NT2/D1 (cell line): ENCODE results near the gene NRXN2.

Experiments
- YY1 ChIP-seq: IDR thresholded peaks from 2 replicates; pipeline ENCODE4 v1.6.1; 2011; ENCODE audit not compliant: insufficient read length, insufficient read depth
- ZNF274 ChIP-seq: IDR thresholded peaks from 2 replicates; pipeline ENCODE4 v1.6.1; 2011; ENCODE audit warnings: mild to moderate bottlenecking, low read depth, low read length

DNA sequence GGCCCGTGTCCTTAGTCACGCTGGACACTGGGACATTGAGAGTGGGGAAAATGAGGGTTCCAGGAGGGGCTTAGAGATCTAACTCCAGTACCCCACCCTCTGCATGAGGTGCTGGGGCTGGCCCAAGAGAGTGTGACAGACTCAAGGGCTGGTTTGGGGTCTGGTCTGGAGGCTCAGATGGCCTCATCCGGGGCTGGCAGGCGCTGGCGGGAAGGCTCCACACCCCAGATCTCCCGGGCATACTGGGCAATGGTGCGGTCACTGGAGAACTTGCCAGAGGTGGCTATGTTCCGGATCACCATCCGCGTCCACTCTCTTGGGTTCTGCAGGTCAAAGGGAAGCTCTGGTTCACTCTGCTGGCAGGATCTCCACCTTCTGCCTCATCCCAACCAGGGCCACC lies 23.5 kb upstream of the NRXN2 start:
- TF ChIP-seq ZNF274 (no peak), YY1 (no peak)
